Mammary epithelial cell (primary cell): Measurements from ENCODE around the gene SULT1E1.

Experiments used
- CTCF ChIP-seq, 2 donors: IDR thresholded peaks in 1 of 2; conservative IDR thresholded peaks in 1 of 2; 2 replicates each; pipeline ENCODE4 v1.5.1; 2011 to 2012; ENCODE audit warnings: inconsistent platforms in 2 of 2, low read length in 2 of 2, mild to moderate bottlenecking in 2 of 2, control low read depth in 1 of 2, low read depth in 1 of 2; ENCODE audit not compliant: insufficient read depth in 1 of 2; ENCODE audit errors: extremely low read depth in 1 of 2
- EZH2 ChIP-seq: IDR thresholded peaks from 2 replicates; pipeline ENCODE4 v1.6.1; 2012; ENCODE audit warnings: low read length, inconsistent platforms, borderline replicate concordance

GRCh38 chr4:69843932-69844331 lies 16.0 kb downstream of the SULT1E1 start:
- no peak for TF ChIP-seq EZH2
- TF ChIP-seq CTCF (conservative IDR thresholded peaks at IDR 0.05 in 1 of 2, IDR thresholded peaks at IDR 0.05 in 1 of 2; ENCODE audit: extremely low read depth in 1 of 2, insufficient read depth in 1 of 2, low read depth in 1 of 2, low read length in 2 of 2), result no peak
